Liver (tissue), 3 donors: ENCODE data around the gene LASP1.
"Not testable (repeated sequence)": the region's sequence is repeated elsewhere in the genome, so short reads cannot be mapped to it uniquely, and the experiment has no call there.

Source experiments
- ATF3 ChIP-seq: IDR thresholded peaks from 2 replicates; pipeline ENCODE4 v1.6.1; 2016; ENCODE audit warnings: antibody characterized with exemption
- CTCF ChIP-seq: fragments of 150-350 bp; IDR thresholded peaks from 2 replicates; pipeline ENCODE4 v1.5.1; 2017; ENCODE audit warnings: improper control_type of control experiment, low read depth, low read length; ENCODE audit not compliant: missing input control
- FOXA1 ChIP-seq: IDR thresholded peaks from 2 replicates; pipeline ENCODE4 v1.6.1; 2016; ENCODE audit warnings: antibody characterized with exemption
- GABPA ChIP-seq, 2 donors: IDR thresholded peaks in 1 of 2; conservative IDR thresholded peaks in 1 of 2; 2 replicates each; pipeline ENCODE4 v1.6.1; 2016; ENCODE audit warnings: antibody characterized with exemption in 2 of 2, mild to moderate bottlenecking in 1 of 2, moderate library complexity in 1 of 2
- JUND ChIP-seq, 2 donors: IDR thresholded peaks; 2 replicates each; pipeline ENCODE4 v1.6.1; 2016; ENCODE audit warnings: antibody characterized with exemption in 2 of 2
- RAD21 ChIP-seq, 2 donors: IDR thresholded peaks; 2 replicates each; pipeline ENCODE4 v1.6.1; 2016; ENCODE audit warnings: antibody characterized with exemption in 2 of 2, mild to moderate bottlenecking in 2 of 2
- REST ChIP-seq: IDR thresholded peaks from 2 replicates; pipeline ENCODE4 v1.6.1; 2016; ENCODE audit warnings: antibody characterized with exemption, mild to moderate bottlenecking
- TAF1 ChIP-seq: conservative IDR thresholded peaks from 2 replicates; pipeline ENCODE4 v1.6.1; 2016; ENCODE audit warnings: antibody characterized with exemption, mild to moderate bottlenecking
- YY1 ChIP-seq: IDR thresholded peaks from 2 replicates; pipeline ENCODE4 v1.6.1; 2016; ENCODE audit warnings: antibody characterized with exemption, mild to moderate bottlenecking
- ZBTB33 ChIP-seq: IDR thresholded peaks from 2 replicates; pipeline ENCODE4 v1.6.1; 2016; ENCODE audit warnings: antibody characterized with exemption
- donor health status: healthy.
- donor health status: healthy.

GRCh38 chr17:38911731-38912081 lies 41.8 kb downstream of the LASP1 start:
- TF ChIP-seq CTCF; TAF1; JUND (IDR thresholded peaks at IDR 0.05); RAD21 (IDR thresholded peaks at IDR 0.05); ZBTB33; REST; FOXA1; ATF3; GABPA (IDR thresholded peaks at IDR 0.05 in 1 of 2, conservative IDR thresholded peaks at IDR 0.05 in 1 of 2); YY1: not testable (repeated sequence)
